Measurements from ENCODE around the gene DNAAF8.

DNA sequence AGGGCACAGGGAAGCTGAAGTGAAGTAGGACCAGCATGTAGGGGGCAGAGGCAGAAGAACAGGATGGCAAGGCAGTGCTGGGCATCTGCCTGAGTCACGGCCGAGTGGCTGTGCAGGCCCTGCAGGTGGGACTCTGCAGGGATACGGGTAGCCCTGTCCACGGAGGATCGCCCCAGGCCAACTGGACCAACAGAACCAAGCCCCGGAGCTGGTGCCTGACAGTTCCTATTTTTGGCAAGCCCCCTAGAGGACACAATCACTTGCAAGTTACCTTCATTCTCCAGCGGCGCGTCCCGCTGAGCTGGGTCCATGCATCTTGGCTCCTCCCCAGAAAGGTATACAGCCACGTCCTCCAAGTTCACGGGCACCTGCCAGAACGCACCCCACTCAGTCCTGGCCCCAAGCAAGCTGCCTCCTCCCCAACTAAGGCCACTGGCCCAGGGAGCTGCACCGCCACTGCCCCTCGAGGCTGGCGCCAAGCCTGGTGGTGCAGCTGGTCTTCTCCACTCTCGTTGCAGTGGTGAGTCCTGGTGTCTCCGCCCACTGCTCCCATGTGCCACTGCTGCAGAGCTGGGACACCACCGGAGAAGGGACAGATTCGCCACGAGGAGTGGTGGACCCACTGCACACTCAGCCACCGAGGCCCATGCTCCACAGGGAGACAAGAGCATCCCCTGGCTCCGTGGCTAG lies 26.0 kb downstream of the DNAAF8 start:
- TF ChIP-seq, protein P1, sequence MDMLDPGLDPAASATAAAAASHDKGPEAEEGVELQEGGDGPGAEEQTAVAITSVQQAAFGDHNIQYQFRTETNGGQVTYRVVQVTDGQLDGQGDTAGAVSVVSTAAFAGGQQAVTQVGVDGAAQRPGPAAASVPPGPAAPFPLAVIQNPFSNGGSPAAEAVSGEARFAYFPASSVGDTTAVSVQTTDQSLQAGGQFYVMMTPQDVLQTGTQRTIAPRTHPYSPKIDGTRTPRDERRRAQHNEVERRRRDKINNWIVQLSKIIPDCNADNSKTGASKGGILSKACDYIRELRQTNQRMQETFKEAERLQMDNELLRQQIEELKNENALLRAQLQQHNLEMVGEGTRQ (IDR thresholded peaks at IDR 0.05; ENCODE audit: borderline replicate concordance, low read depth, low read length): no peak
- TF ChIP-seq, protein P2, sequence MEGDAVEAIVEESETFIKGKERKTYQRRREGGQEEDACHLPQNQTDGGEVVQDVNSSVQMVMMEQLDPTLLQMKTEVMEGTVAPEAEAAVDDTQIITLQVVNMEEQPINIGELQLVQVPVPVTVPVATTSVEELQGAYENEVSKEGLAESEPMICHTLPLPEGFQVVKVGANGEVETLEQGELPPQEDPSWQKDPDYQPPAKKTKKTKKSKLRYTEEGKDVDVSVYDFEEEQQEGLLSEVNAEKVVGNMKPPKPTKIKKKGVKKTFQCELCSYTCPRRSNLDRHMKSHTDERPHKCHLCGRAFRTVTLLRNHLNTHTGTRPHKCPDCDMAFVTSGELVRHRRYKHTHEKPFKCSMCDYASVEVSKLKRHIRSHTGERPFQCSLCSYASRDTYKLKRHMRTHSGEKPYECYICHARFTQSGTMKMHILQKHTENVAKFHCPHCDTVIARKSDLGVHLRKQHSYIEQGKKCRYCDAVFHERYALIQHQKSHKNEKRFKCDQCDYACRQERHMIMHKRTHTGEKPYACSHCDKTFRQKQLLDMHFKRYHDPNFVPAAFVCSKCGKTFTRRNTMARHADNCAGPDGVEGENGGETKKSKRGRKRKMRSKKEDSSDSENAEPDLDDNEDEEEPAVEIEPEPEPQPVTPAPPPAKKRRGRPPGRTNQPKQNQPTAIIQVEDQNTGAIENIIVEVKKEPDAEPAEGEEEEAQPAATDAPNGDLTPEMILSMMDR (IDR thresholded peaks at IDR 0.05): no peak
- no peak for TF ChIP-seq JUND (IDR thresholded peaks at IDR 0.05)
- TF ChIP-seq EP300 (IDR thresholded peaks at IDR 0.05; ENCODE audit: borderline replicate concordance in 1 of 2, low read depth in 1 of 2, low read length in 1 of 2): no peak
- no peak for TF ChIP-seq RCOR1 (IDR thresholded peaks at IDR 0.05; ENCODE audit: low read length)
- TF ChIP-seq, protein P3, sequence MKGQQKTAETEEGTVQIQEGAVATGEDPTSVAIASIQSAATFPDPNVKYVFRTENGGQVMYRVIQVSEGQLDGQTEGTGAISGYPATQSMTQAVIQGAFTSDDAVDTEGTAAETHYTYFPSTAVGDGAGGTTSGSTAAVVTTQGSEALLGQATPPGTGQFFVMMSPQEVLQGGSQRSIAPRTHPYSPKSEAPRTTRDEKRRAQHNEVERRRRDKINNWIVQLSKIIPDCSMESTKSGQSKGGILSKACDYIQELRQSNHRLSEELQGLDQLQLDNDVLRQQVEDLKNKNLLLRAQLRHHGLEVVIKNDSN (IDR thresholded peaks at IDR 0.05; ENCODE audit: borderline replicate concordance, low read depth): no peak
- no peak for TF ChIP-seq FOXM1 (IDR thresholded peaks at IDR 0.05; ENCODE audit: low read depth)
- TF ChIP-seq TAF1 (IDR thresholded peaks at IDR 0.05; ENCODE audit: borderline replicate concordance, low read depth, low read length): no peak
- TF ChIP-seq RAD21 (IDR thresholded peaks at IDR 0.05; ENCODE audit: low read length): no peak
- TF ChIP-seq POLR2AphosphoS5 (IDR thresholded peaks at IDR 0.05; ENCODE audit: low read depth, low read length): no peak
- TF ChIP-seq, protein P4, sequence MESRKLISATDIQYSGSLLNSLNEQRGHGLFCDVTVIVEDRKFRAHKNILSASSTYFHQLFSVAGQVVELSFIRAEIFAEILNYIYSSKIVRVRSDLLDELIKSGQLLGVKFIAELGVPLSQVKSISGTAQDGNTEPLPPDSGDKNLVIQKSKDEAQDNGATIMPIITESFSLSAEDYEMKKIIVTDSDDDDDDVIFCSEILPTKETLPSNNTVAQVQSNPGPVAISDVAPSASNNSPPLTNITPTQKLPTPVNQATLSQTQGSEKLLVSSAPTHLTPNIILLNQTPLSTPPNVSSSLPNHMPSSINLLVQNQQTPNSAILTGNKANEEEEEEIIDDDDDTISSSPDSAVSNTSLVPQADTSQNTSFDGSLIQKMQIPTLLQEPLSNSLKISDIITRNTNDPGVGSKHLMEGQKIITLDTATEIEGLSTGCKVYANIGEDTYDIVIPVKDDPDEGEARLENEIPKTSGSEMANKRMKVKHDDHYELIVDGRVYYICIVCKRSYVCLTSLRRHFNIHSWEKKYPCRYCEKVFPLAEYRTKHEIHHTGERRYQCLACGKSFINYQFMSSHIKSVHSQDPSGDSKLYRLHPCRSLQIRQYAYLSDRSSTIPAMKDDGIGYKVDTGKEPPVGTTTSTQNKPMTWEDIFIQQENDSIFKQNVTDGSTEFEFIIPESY (IDR thresholded peaks at IDR 0.05; ENCODE audit: borderline replicate concordance, low read depth): no peak
- TF ChIP-seq NFIC (IDR thresholded peaks at IDR 0.05; ENCODE audit: borderline replicate concordance): no peak
- TF ChIP-seq ELF1 (IDR thresholded peaks at IDR 0.05): no peak
- TF ChIP-seq, protein P5, sequence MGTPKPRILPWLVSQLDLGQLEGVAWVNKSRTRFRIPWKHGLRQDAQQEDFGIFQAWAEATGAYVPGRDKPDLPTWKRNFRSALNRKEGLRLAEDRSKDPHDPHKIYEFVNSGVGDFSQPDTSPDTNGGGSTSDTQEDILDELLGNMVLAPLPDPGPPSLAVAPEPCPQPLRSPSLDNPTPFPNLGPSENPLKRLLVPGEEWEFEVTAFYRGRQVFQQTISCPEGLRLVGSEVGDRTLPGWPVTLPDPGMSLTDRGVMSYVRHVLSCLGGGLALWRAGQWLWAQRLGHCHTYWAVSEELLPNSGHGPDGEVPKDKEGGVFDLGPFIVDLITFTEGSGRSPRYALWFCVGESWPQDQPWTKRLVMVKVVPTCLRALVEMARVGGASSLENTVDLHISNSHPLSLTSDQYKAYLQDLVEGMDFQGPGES (IDR thresholded peaks at IDR 0.05; ENCODE audit: low read depth, low read length): no peak

Measured in SK-N-SH (cell line).